Calu3 (cell line): ENCODE results near the gene KCNJ5. TPM values are rescaled to one million over a fixed set of nuclear protein-coding genes. Genes with fewer than 3 reads are reported as not detected.

ENCODE experiments used
- BruUV-seq: library from RNA; stranded (reverse); fragments of 400-500 nt; replicated peaks from 2 replicates; lab custom pipeline; 2021; lab: Mats Ljungman, UMichigan
- CTCF ChIA-PET: fragments of 300-600 bp; sonication (Branson Sonifier 250); formaldehyde crosslinking; loops from one replicate; lab custom pipeline; 2022; ENCODE audit warnings: antibody characterized with exemption; lab: Charles Lee
- DNase-seq: peaks from one replicate; pipeline ENCODE4 v3.0.0; 2022
- H3K27ac Mint-ChIP-seq: one replicate; pipeline ENCODE4 v1.8.0; 2022; ENCODE audit warnings: mixed read lengths; ENCODE audit not compliant: unreplicated experiment
- H3K27me3 Mint-ChIP-seq: one replicate; pipeline ENCODE4 v1.8.0; 2022; ENCODE audit warnings: mixed read lengths; ENCODE audit not compliant: unreplicated experiment
- H3K36me3 Mint-ChIP-seq: one replicate; pipeline ENCODE4 v1.8.0; 2022; ENCODE audit warnings: mild to moderate bottlenecking, moderate library complexity, mixed read lengths; ENCODE audit not compliant: insufficient read depth, unreplicated experiment
- H3K4me1 Mint-ChIP-seq: one replicate; pipeline ENCODE4 v1.8.0; 2022; ENCODE audit warnings: mild to moderate bottlenecking, low read depth, mixed read lengths; ENCODE audit not compliant: unreplicated experiment
- H3K4me3 Mint-ChIP-seq: one replicate; pipeline ENCODE4 v1.8.0; 2022; ENCODE audit warnings: mild to moderate bottlenecking, low read depth, moderate library complexity, mixed read lengths; ENCODE audit not compliant: unreplicated experiment
- H3K9me3 Mint-ChIP-seq: one replicate; pipeline ENCODE4 v1.8.0; 2022; ENCODE audit warnings: low read depth, mixed read lengths; ENCODE audit not compliant: unreplicated experiment
- CTCF ChIP-seq: fragments of 200-600 bp; IDR thresholded peaks from one replicate; pipeline ENCODE4 v1.8.0; 2022; ENCODE audit warnings: antibody characterized with exemption; ENCODE audit not compliant: unreplicated experiment
- intact Hi-C: fragments of 100-400 bp; cut with micrococcal nuclease; formaldehyde crosslinking; loops from one replicate; pipeline ENCODE4 v1.10.0; 2022; ENCODE audit not compliant: unreplicated experiment
- total RNA-seq: library from RNA; stranded (reverse); gene quantifications from 2 replicates; pipeline ENCODE4 v1.2.3, GENCODE V29; 2022

Gene KCNJ5
- total RNA-seq, 1 experiment from 2014 or later = not detected

- H3K4me3 Mint-ChIP-seq = no peak overlapping the region
- no peaks in the 10 kb centered on the region for H3K4me1 Mint-ChIP-seq
- DNase-seq = no peak
- H3K27me3 Mint-ChIP-seq = no peaks in the 10 kb centered on the region
- no TSS peak for BruUV-seq
- CTCF ChIA-PET = no interaction called here
- H3K9me3 Mint-ChIP-seq = no peaks in the 10 kb centered on the region
- TF ChIP-seq CTCF = no peak
- H3K36me3 Mint-ChIP-seq = peaks cover 19% of the 10 kb centered on the region
- intact Hi-C loops = no loop called here
- H3K27ac Mint-ChIP-seq = no peak overlapping the region
Observed at GRCh38 chr11:128953151-128953550, 62.0 kb downstream of the KCNJ5 start.

GRCh38 chr11:128955636-128956035, 64.5 kb downstream of the KCNJ5 start:
- BruUV-seq = no TSS peak
- H3K27me3 Mint-ChIP-seq = no peaks in the 10 kb centered on the region
- no peak overlapping the region for H3K4me3 Mint-ChIP-seq
- H3K9me3 Mint-ChIP-seq = no peaks in the 10 kb centered on the region
- no peak for TF ChIP-seq CTCF
- CTCF ChIA-PET = interaction anchor here (0.9 to 1.4 kb wide), 6 partner anchors 47 to 71 kb away, joined by 4 to 20 read pairs (median 6); no protein-coding TSS in a partner anchor
- no peak for DNase-seq
- H3K27ac Mint-ChIP-seq = no peak overlapping the region
- H3K36me3 Mint-ChIP-seq = peaks cover 19% of the 10 kb centered on the region
- no peaks in the 10 kb centered on the region for H3K4me1 Mint-ChIP-seq
- intact Hi-C loops = loop anchor here (1.0 kb wide), 1 partner anchor 71 kb away; no protein-coding TSS in a partner anchor

GRCh38 chr11:128956401-128957201, 65.4 kb downstream of the KCNJ5 start:
- TF ChIP-seq CTCF = peak; percentile 42
- Mint-ChIP-seq H3K36me3 (peaks cover 16% of the 10 kb centered on the region), H3K9me3 (no peaks in the 10 kb centered on the region), H3K4me3 (no peak overlapping the region), H3K4me1 (no peaks in the 10 kb centered on the region), H3K27ac (no peak overlapping the region), H3K27me3 (no peaks in the 10 kb centered on the region)
- CTCF ChIA-PET = interaction anchor here (0.7 to 1.8 kb wide), 8 partner anchors 48 to 376 kb away, joined by 3 to 30 read pairs (median 6); no protein-coding TSS in a partner anchor
- intact Hi-C loops = loop anchor here (1.0 kb wide), 1 partner anchor 72 kb away; no protein-coding TSS in a partner anchor
- DNase-seq = peak; percentile 41
- no TSS peak for BruUV-seq

GRCh38 chr11:128957202-128957482, 66.0 kb downstream of the KCNJ5 start:
- H3K4me1 Mint-ChIP-seq = no peaks in the 10 kb centered on the region
- no peak overlapping the region for H3K27ac Mint-ChIP-seq
- TF ChIP-seq CTCF = no peak
- no peak for DNase-seq
- H3K36me3 Mint-ChIP-seq = peaks cover 15% of the 10 kb centered on the region
- no peaks in the 10 kb centered on the region for H3K27me3 Mint-ChIP-seq
- no peak overlapping the region for H3K4me3 Mint-ChIP-seq
- intact Hi-C loops = no loop called here
- H3K9me3 Mint-ChIP-seq = no peaks in the 10 kb centered on the region
- no TSS peak for BruUV-seq
- CTCF ChIA-PET = interaction anchor here (1.4 to 1.8 kb wide), 3 partner anchors 49 to 73 kb away, joined by 5 to 30 read pairs (median 20); no protein-coding TSS in a partner anchor
